GM12878 (cell line): ENCODE measurements around the gene UFC1. TPM values are rescaled to one million over a fixed set of nuclear protein-coding genes. Genes with fewer than 3 reads are reported as not detected.
A peak's percentile ranks its signal among the peaks of the same experiment; 100 is the strongest.

ENCODE experiments used
- CBFB ChIP-seq: IDR thresholded peaks from 2 replicates; pipeline ENCODE4 v1.6.1; 2016; ENCODE audit warnings: antibody characterized with exemption, low read depth
- CHD1 ChIP-seq: IDR thresholded peaks from 2 replicates; pipeline ENCODE4 v1.6.1; 2012; ENCODE audit warnings: low read depth, low read length, improper control_type of control experiment
- E4F1 ChIP-seq: fragments of 450-650 bp; IDR thresholded peaks from 2 replicates; pipeline ENCODE4 v1.6.1; 2018; ENCODE audit warnings: borderline replicate concordance, mild to moderate bottlenecking; ENCODE audit not compliant: partially characterized antibody
- FOXK2 ChIP-seq: fragments of 450-650 bp; IDR thresholded peaks from 2 replicates; pipeline ENCODE4 v1.6.1; 2017; ENCODE audit warnings: mild to moderate bottlenecking, moderate library complexity
- HDAC2 ChIP-seq: fragments of 200-600 bp; sonication (generic); IDR thresholded peaks from 2 replicates; pipeline ENCODE4 v1.6.1; 2017
- IKZF2 ChIP-seq, 2 experiments: fragments of 450-650 bp; IDR thresholded peaks; 2 replicates each; pipeline ENCODE4 v1.6.1; 2017; ENCODE audit warnings: mild to moderate bottlenecking in 2 of 2, moderate library complexity in 2 of 2
- NBN ChIP-seq: fragments of 450-650 bp; IDR thresholded peaks from 2 replicates; pipeline ENCODE4 v1.6.1; 2016
- NFYA ChIP-seq: IDR thresholded peaks from 2 replicates; pipeline ENCODE4 v1.6.1; 2011; ENCODE audit warnings: low read depth, mild to moderate bottlenecking, low read length, improper control_type of control experiment, borderline replicate concordance
- NFYB ChIP-seq: IDR thresholded peaks from 2 replicates; pipeline ENCODE4 v1.6.1; 2011; ENCODE audit warnings: low read depth, mild to moderate bottlenecking, low read length, improper control_type of control experiment, moderate library complexity; ENCODE audit not compliant: insufficient read depth
- POLR2AphosphoS2 ChIP-seq: IDR thresholded peaks from 2 replicates; pipeline ENCODE4 v1.6.1; 2011; ENCODE audit warnings: low read depth, mild to moderate bottlenecking, low read length, improper control_type of control experiment, moderate library complexity
- RAD21 ChIP-seq: IDR thresholded peaks from 2 replicates; pipeline ENCODE4 v1.6.1; 2011; ENCODE audit warnings: mild to moderate bottlenecking, low read depth, low read length, moderate library complexity; ENCODE audit not compliant: insufficient read depth
- REST ChIP-seq: IDR thresholded peaks from 2 replicates; pipeline ENCODE4 v1.6.1; 2012; ENCODE audit warnings: mild to moderate bottlenecking, low read depth, low read length
- SP1 ChIP-seq: IDR thresholded peaks from one replicate; pipeline ENCODE4 v1.6.1; 2011; ENCODE audit warnings: low read depth, low read length
- SUPT20H ChIP-seq: IDR thresholded peaks from 2 replicates; pipeline ENCODE4 v1.6.1; 2011; ENCODE audit warnings: low read depth, mild to moderate bottlenecking, low read length, moderate library complexity, borderline replicate concordance; ENCODE audit not compliant: control insufficient read depth
- TCF12 ChIP-seq: IDR thresholded peaks from 2 replicates; pipeline ENCODE4 v1.6.1; 2011; ENCODE audit warnings: low read depth, mild to moderate bottlenecking, low read length
- ZBTB40 ChIP-seq: fragments of 450-650 bp; IDR thresholded peaks from 2 replicates; pipeline ENCODE4 v1.6.1; 2016; ENCODE audit warnings: mild to moderate bottlenecking, moderate library complexity, borderline replicate concordance
- ZNF274 ChIP-seq: IDR thresholded peaks from one replicate; pipeline ENCODE4 v1.8.0; 2011; ENCODE audit not compliant: insufficient read length, insufficient read depth
- polyA plus RNA-seq, 11 experiments: library from polyadenylated mRNA; depleted of rRNA in 4 of 11; unstranded in 6 of 11; stranded (reverse) in 5 of 11; fragments of >200 nt; fragmentation: Nextera tagmentation in 4 of 11; fragmentation: Illumina TruSeq in 1 of 11; extraction: Ambion mirVana in 4 of 11; extraction: Trizol in 1 of 11; gene quantifications; 1 replicate in 1 of 11; 2 replicates in 10 of 11; pipeline versions ENCODE4 v1.2.1 to v1.2.3, GENCODE V29; 2011 to 2016; ENCODE audit warnings: inconsistent platforms in 2 of 11, missing spikeins in 2 of 11, low read depth in 1 of 11
- total RNA-seq, 4 experiments: library from RNA; depleted of rRNA in 3 of 4; stranded (reverse); fragments of >200 nt in 3 of 4; fragmentation: Illumina TruSeq in 1 of 4; extraction: Trizol in 1 of 4; gene quantifications; 2 replicates each; pipeline versions ENCODE4 v1.2.1 to v1.2.3, GENCODE V29; 2013 to 2021

Gene UFC1
- total and polyA plus RNA-seq, 10 of the 15 experiments (the other 5 are each of a cell fraction or from before 2014, with no cell fraction given): 95.9 to 239 (median 151) TPM

- TF ChIP-seq SP1 (peak; percentile 47), IKZF2 (IDR thresholded peaks at IDR 0.05) (no peak; a peak in 1 of 4 replicates), FOXK2 (no peak), CHD1 (no peak), REST (no peak), ZNF274 (no peak), ZBTB40 (no peak), POLR2AphosphoS2 (peak; percentile 75), TCF12 (peak; percentile 51; the same call in 1 of the 2 replicates), CBFB (0 out of 2 replicates have a peak, but pooled peaks have one; percentile 43), HDAC2 (no peak), E4F1 (no peak), NBN (peak; percentile 88), NFYB (no peak), SUPT20H (no peak), NFYA (no peak), RAD21 (peak; percentile 17; the same call in 1 of the 2 replicates)
These were observed 23.5 kb downstream of the UFC1 start, which contains the start of gene B4GALT3 (continued) for GRCh38 chr1:161177112-161177935.
